H9 (cell line): Measurements from ENCODE around the gene SORCS2. TPM values are rescaled to one million over a fixed set of nuclear protein-coding genes. Genes with fewer than 3 reads are reported as not detected.

Experiments
- DNase-seq: peaks from one replicate; pipeline ENCODE4 v3.0.0-alpha.2; 2017
- H2AFZ ChIP-seq: one replicate; pipeline ENCODE4 v1.6.1; 2013; ENCODE audit warnings: mild to moderate bottlenecking, low read length, control low read depth, moderate library complexity
- H2AK5ac ChIP-seq: 2 replicates; pipeline ENCODE4 v1.6.1; 2013; ENCODE audit warnings: low read length, control low read depth, mixed read lengths; ENCODE audit not compliant: insufficient read length
- H2BK120ac ChIP-seq: one replicate; pipeline ENCODE4 v1.6.1; 2013; ENCODE audit warnings: low read depth, mild to moderate bottlenecking, low read length, control low read depth, inconsistent platforms; ENCODE audit not compliant: poor library complexity, severe bottlenecking
- H2BK12ac ChIP-seq: 2 replicates; pipeline ENCODE4 v1.6.1; 2013; ENCODE audit warnings: low read length, control low read depth, mixed read lengths, low read depth; ENCODE audit not compliant: insufficient read length
- H2BK15ac ChIP-seq: 2 replicates; pipeline ENCODE4 v1.6.1; 2013; ENCODE audit warnings: low read depth, low read length, control low read depth
- H2BK20ac ChIP-seq: one replicate; pipeline ENCODE4 v1.6.1; 2013; ENCODE audit warnings: low read depth, mild to moderate bottlenecking, low read length, control low read depth, inconsistent platforms; ENCODE audit not compliant: poor library complexity, severe bottlenecking
- H2BK5ac ChIP-seq: 2 replicates; pipeline ENCODE4 v1.6.1; 2013; ENCODE audit warnings: low read length, control low read depth, mixed read lengths; ENCODE audit not compliant: insufficient read length
- H3K14ac ChIP-seq: 2 replicates; pipeline ENCODE4 v1.6.1; 2013; ENCODE audit warnings: low read length, control low read depth; ENCODE audit not compliant: insufficient read depth
- H3K18ac ChIP-seq: 2 replicates; pipeline ENCODE4 v1.6.1; 2013; ENCODE audit warnings: low read depth, mild to moderate bottlenecking, mixed read lengths, low read length, control low read depth; ENCODE audit not compliant: insufficient read length
- H3K23ac ChIP-seq: 2 replicates; pipeline ENCODE4 v1.6.1; 2013; ENCODE audit warnings: low read length, control low read depth, mixed read lengths, low read depth; ENCODE audit not compliant: insufficient read length
- H3K23me2 ChIP-seq: 2 replicates; pipeline ENCODE4 v1.6.1; 2013; ENCODE audit warnings: low read depth, mild to moderate bottlenecking, mixed read lengths, low read length, control low read depth; ENCODE audit not compliant: insufficient read length, poor library complexity, severe bottlenecking
- H3K27ac ChIP-seq: 2 replicates; pipeline ENCODE4 v1.5.1; 2013; ENCODE audit warnings: low read length, control low read depth, mixed read lengths, low read depth; ENCODE audit not compliant: insufficient read length
- H3K27me3 ChIP-seq: 2 replicates; pipeline ENCODE4 v1.6.1; 2013; ENCODE audit warnings: low read length, control low read depth, inconsistent platforms; ENCODE audit not compliant: insufficient read depth
- H3K4ac ChIP-seq: 2 replicates; pipeline ENCODE4 v1.6.1; 2013; ENCODE audit warnings: low read depth, mild to moderate bottlenecking, control low read depth, inconsistent platforms, low read length, moderate library complexity
- H3K4me1 ChIP-seq: 2 replicates; pipeline ENCODE4 v1.6.1; 2013; ENCODE audit warnings: low read length, control low read depth, inconsistent platforms; ENCODE audit not compliant: insufficient read depth
- H3K4me2 ChIP-seq: 2 replicates; pipeline ENCODE4 v1.6.1; 2013; ENCODE audit warnings: low read length, control low read depth, mixed read lengths; ENCODE audit not compliant: insufficient read length, insufficient read depth
- H3K56ac ChIP-seq: 2 replicates; pipeline ENCODE4 v1.6.1; 2013; ENCODE audit warnings: low read depth, mild to moderate bottlenecking, mixed read lengths, low read length, control low read depth; ENCODE audit not compliant: insufficient read length
- H3K79me1 ChIP-seq: 2 replicates; pipeline ENCODE4 v1.6.1; 2013; ENCODE audit warnings: low read depth, mild to moderate bottlenecking, moderate library complexity, low read length, control low read depth, inconsistent platforms; ENCODE audit not compliant: insufficient read depth, poor library complexity, severe bottlenecking
- H3K79me2 ChIP-seq: 2 replicates; pipeline ENCODE4 v1.6.1; 2013; ENCODE audit warnings: low read length, control low read depth, inconsistent platforms; ENCODE audit not compliant: insufficient read depth
- H3K9ac ChIP-seq: 2 replicates; pipeline ENCODE4 v1.6.1; 2013; ENCODE audit warnings: low read length, control low read depth, mixed read lengths; ENCODE audit not compliant: insufficient read length; ENCODE audit errors: extremely low read depth
- H3K9me3 ChIP-seq: one replicate; pipeline ENCODE4 v1.6.1; 2013; ENCODE audit warnings: low read depth, low read length, inconsistent platforms; ENCODE audit not compliant: control insufficient read depth
- H3T11ph ChIP-seq: one replicate; pipeline ENCODE4 v1.6.1; 2013; ENCODE audit warnings: mild to moderate bottlenecking, low read length, control low read depth, inconsistent platforms
- H4K20me1 ChIP-seq: one replicate; pipeline ENCODE4 v1.6.1; 2013; ENCODE audit not compliant: control insufficient read depth, insufficient read length, insufficient read depth
- H4K5ac ChIP-seq: 2 replicates; pipeline ENCODE4 v1.6.1; 2013; ENCODE audit warnings: low read depth, mild to moderate bottlenecking, mixed read lengths, low read length, control low read depth; ENCODE audit not compliant: insufficient read length
- H4K8ac ChIP-seq: replicated peaks from 2 replicates; pipeline ENCODE4 v1.6.1; 2013; ENCODE audit warnings: low read length, control low read depth, mixed read lengths, low read depth; ENCODE audit not compliant: insufficient read length
- H4K91ac ChIP-seq: 2 replicates; pipeline ENCODE4 v1.6.1; 2013; ENCODE audit warnings: low read depth, mild to moderate bottlenecking, moderate library complexity, mixed read lengths, low read length, control low read depth; ENCODE audit not compliant: insufficient read length
- H3K27ac Mint-ChIP-seq, 3 experiments: 2 replicates in 2 of 3; 3 replicates in 1 of 3; pipeline ENCODE4 v1.8.0; 2020 to 2021; ENCODE audit warnings: mixed read lengths in 3 of 3, mild to moderate bottlenecking in 1 of 3, moderate library complexity in 1 of 3
- H3K27me3 Mint-ChIP-seq: 2 replicates; pipeline ENCODE4 v1.8.0; 2021; ENCODE audit warnings: low read depth, mild to moderate bottlenecking, moderate library complexity, mixed read lengths
- H3K36me3 Mint-ChIP-seq, 3 experiments: 2 replicates in 2 of 3; 3 replicates in 1 of 3; pipeline ENCODE4 v1.8.0; 2020 to 2021; ENCODE audit warnings: low read depth in 3 of 3, mixed read lengths in 3 of 3; ENCODE audit not compliant: insufficient read depth in 1 of 3
- H3K4me1 Mint-ChIP-seq, 2 experiments: 2 replicates each; pipeline ENCODE4 v1.8.0; 2020; ENCODE audit warnings: mixed read lengths in 2 of 2
- H3K4me3 Mint-ChIP-seq, 2 experiments: 2 replicates in 1 of 2; 3 replicates in 1 of 2; pipeline ENCODE4 v1.8.0; 2020 to 2021; ENCODE audit warnings: mild to moderate bottlenecking in 2 of 2, mixed read lengths in 2 of 2, moderate library complexity in 1 of 2
- H3K9me3 Mint-ChIP-seq, 2 experiments: 2 replicates in 1 of 2; 3 replicates in 1 of 2; pipeline ENCODE4 v1.8.0; 2020; ENCODE audit warnings: mild to moderate bottlenecking in 2 of 2, mixed read lengths in 2 of 2, moderate library complexity in 1 of 2
- CTCF ChIP-seq: fragments of 200-600 bp; sonication (generic); conservative IDR thresholded peaks from 3 replicates; pipeline ENCODE4 v1.8.0; 2021; ENCODE audit warnings: antibody characterized with exemption, mild to moderate bottlenecking
- WGBS: extraction: QIAGEN DNeasy Blood & Tissue Kit; methylation state at CpG from one replicate; pipeline ENCODE4 v1.1.7; 2013; ENCODE audit warnings: missing lambda C conversion rate, low lambda C conversion rate, mixed read lengths; ENCODE audit not compliant: insufficient read length; ENCODE audit errors: extremely low coverage; 5-methylcytosine and 5-hydroxymethylcytosine counted together
- total RNA-seq: library from RNA; stranded (reverse); gene quantifications from 2 replicates; pipeline ENCODE4 v1.2.1, GENCODE V29; 2021

The SORCS2 gene
- total RNA-seq, 1 experiment from 2014 or later = 0.57 TPM

- Histone ChIP-seq H3K27ac (no peak overlapping the region), H4K5ac (no peak overlapping the region), H3K18ac (no peak overlapping the region), H2AFZ (no peak overlapping the region), H3K27me3 (no peaks in the 10 kb centered on the region), H4K20me1 (no peaks in the 10 kb centered on the region), H3T11ph (no peak overlapping the region), H3K23me2 (no peaks in the 10 kb centered on the region), H3K4me2 (no peak overlapping the region), H3K14ac (no peak overlapping the region), H3K4me1 (no peaks in the 10 kb centered on the region), H2AK5ac (no peak overlapping the region), H2BK120ac (no peak overlapping the region), H4K91ac (no peak overlapping the region), H3K9me3 (no peaks in the 10 kb centered on the region), H2BK15ac (no peak overlapping the region), H3K56ac (no peak overlapping the region), H3K79me1 (no peaks in the 10 kb centered on the region), H3K9ac (no peak overlapping the region), H3K79me2 (no peaks in the 10 kb centered on the region), H2BK20ac (no peak overlapping the region), H3K23ac (no peak overlapping the region), H2BK5ac (no peak overlapping the region), H3K4ac (no peak overlapping the region), H4K8ac (no peak overlapping the region), H2BK12ac (no peak overlapping the region)
- H3K27ac Mint-ChIP-seq = no peak overlapping the region
- no peak for TF ChIP-seq CTCF
- no CpG with 5 or more reads among the region's 9 CpGs for WGBS
- no peak overlapping the region for H3K4me3 Mint-ChIP-seq
- no peaks in the 10 kb centered on the region for H3K9me3 Mint-ChIP-seq
- H3K4me1 Mint-ChIP-seq = peaks cover 2 to 11% of the 10 kb centered on the region in 2 experiments; a peak in 2 of 4 replicates
- peaks cover 3% of the 10 kb centered on the region; the same call in 1 of the 2 replicates for H3K27me3 Mint-ChIP-seq
- H3K36me3 Mint-ChIP-seq = no peaks in the 10 kb centered on the region
- no peak for DNase-seq
Observed at GRCh38 chr4:7506119-7506518, 313.8 kb downstream of the SORCS2 start.
